Neural cell (in vitro differentiated cells): ENCODE results near the gene CAPN14.

ENCODE experiments used
- EZH2 ChIP-seq: fragments of 200-600, 300-800 bp; shearing (Covaris generic), sonication (generic); IDR thresholded peaks from 2 replicates; pipeline ENCODE4 v1.6.1; 2014; ENCODE audit warnings: antibody characterized with exemption, low read length, borderline replicate concordance, mild to moderate bottlenecking; ENCODE audit not compliant: insufficient read depth, poor library complexity, severe bottlenecking
- MXI1 ChIP-seq: fragments of 450-650 bp; conservative IDR thresholded peaks from 2 replicates; pipeline ENCODE4 v1.6.1; 2014; ENCODE audit warnings: antibody characterized with exemption, mild to moderate bottlenecking; ENCODE audit not compliant: poor library complexity, severe bottlenecking
- POLR2AphosphoS5 ChIP-seq: IDR thresholded peaks from 2 replicates; pipeline ENCODE4 v1.6.1; 2012
- RAD21 ChIP-seq: fragments of 450-650 bp; conservative IDR thresholded peaks from 2 replicates; pipeline ENCODE4 v1.6.1; 2014; ENCODE audit warnings: antibody characterized with exemption, mild to moderate bottlenecking, moderate library complexity
- TAF1 ChIP-seq: IDR thresholded peaks from 2 replicates; pipeline ENCODE4 v1.6.1; 2012; ENCODE audit warnings: low read depth
- TF ChIP-seq, protein P1 (sequence below): fragments of 450-650 bp; IDR thresholded peaks from 2 replicates; pipeline ENCODE4 v1.5.1; 2014; ENCODE audit warnings: antibody characterized with exemption, mild to moderate bottlenecking, moderate library complexity; ENCODE audit not compliant: poor library complexity, severe bottlenecking
- TF ChIP-seq, protein P2 (sequence below): IDR thresholded peaks from 2 replicates; pipeline ENCODE4 v1.6.1; 2012; ENCODE audit warnings: borderline replicate concordance

DNA sequence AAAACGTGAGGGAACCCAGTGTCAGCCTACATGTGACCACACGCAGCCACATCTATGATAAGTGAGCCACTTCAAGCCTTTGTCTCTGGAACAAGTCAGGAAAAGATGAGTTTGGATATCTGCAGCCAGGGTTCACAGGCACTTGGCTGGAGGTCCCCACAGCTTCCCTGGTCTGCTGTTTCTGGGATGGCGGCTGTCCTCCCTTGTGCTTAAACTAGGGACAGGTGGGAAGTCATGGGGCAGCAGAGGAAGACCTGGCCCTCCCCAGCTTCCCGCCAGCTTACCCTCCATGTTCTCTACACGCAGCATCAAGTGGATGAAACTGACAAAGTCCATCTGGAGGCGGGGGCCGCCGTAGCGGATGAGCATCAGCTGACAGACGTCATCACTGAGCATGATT is 40.6 kb downstream of the CAPN14 start:
- TF ChIP-seq, protein P1, sequence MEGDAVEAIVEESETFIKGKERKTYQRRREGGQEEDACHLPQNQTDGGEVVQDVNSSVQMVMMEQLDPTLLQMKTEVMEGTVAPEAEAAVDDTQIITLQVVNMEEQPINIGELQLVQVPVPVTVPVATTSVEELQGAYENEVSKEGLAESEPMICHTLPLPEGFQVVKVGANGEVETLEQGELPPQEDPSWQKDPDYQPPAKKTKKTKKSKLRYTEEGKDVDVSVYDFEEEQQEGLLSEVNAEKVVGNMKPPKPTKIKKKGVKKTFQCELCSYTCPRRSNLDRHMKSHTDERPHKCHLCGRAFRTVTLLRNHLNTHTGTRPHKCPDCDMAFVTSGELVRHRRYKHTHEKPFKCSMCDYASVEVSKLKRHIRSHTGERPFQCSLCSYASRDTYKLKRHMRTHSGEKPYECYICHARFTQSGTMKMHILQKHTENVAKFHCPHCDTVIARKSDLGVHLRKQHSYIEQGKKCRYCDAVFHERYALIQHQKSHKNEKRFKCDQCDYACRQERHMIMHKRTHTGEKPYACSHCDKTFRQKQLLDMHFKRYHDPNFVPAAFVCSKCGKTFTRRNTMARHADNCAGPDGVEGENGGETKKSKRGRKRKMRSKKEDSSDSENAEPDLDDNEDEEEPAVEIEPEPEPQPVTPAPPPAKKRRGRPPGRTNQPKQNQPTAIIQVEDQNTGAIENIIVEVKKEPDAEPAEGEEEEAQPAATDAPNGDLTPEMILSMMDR, result no peak
- no peak for TF ChIP-seq RAD21
- TF ChIP-seq MXI1, result no peak
- TF ChIP-seq, protein P2, sequence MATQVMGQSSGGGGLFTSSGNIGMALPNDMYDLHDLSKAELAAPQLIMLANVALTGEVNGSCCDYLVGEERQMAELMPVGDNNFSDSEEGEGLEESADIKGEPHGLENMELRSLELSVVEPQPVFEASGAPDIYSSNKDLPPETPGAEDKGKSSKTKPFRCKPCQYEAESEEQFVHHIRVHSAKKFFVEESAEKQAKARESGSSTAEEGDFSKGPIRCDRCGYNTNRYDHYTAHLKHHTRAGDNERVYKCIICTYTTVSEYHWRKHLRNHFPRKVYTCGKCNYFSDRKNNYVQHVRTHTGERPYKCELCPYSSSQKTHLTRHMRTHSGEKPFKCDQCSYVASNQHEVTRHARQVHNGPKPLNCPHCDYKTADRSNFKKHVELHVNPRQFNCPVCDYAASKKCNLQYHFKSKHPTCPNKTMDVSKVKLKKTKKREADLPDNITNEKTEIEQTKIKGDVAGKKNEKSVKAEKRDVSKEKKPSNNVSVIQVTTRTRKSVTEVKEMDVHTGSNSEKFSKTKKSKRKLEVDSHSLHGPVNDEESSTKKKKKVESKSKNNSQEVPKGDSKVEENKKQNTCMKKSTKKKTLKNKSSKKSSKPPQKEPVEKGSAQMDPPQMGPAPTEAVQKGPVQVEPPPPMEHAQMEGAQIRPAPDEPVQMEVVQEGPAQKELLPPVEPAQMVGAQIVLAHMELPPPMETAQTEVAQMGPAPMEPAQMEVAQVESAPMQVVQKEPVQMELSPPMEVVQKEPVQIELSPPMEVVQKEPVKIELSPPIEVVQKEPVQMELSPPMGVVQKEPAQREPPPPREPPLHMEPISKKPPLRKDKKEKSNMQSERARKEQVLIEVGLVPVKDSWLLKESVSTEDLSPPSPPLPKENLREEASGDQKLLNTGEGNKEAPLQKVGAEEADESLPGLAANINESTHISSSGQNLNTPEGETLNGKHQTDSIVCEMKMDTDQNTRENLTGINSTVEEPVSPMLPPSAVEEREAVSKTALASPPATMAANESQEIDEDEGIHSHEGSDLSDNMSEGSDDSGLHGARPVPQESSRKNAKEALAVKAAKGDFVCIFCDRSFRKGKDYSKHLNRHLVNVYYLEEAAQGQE, result no peak
- no peak for TF ChIP-seq TAF1
- no peak for TF ChIP-seq EZH2
- TF ChIP-seq POLR2AphosphoS5, result no peak
